A673 (cell line): ENCODE data around the gene SMAD6. TPM values are rescaled to one million over a fixed set of nuclear protein-coding genes. Genes with fewer than 3 reads are reported as not detected.
A peak's percentile ranks its signal among the peaks of the same experiment; 100 is the strongest.

ENCODE experiments used
- Bru-seq: library from RNA; stranded (reverse); fragments of 400-500 nt; gene quantifications from one replicate; lab custom pipeline; 2021; lab: Mats Ljungman, UMichigan
- BruChase-seq, 2 experiments: library from RNA; stranded (reverse); fragments of 400-500 nt; gene quantifications; one replicate each; lab custom pipeline; 2021; lab: Mats Ljungman, UMichigan
- BruUV-seq: library from RNA; stranded (reverse); fragments of 400-500 nt; replicated peaks from 2 replicates; lab custom pipeline; 2021; lab: Mats Ljungman, UMichigan
- CTCF ChIA-PET: fragments of 300-600 bp; sonication (Branson Sonifier 250); formaldehyde crosslinking; loops from one replicate; lab custom pipeline; 2022; ENCODE audit warnings: antibody characterized with exemption; lab: Charles Lee
- POLR2A ChIA-PET: fragments of 300-600 bp; sonication (Branson Sonifier 250); formaldehyde crosslinking; loops from one replicate; lab custom pipeline; 2022; ENCODE audit warnings: antibody characterized with exemption; ENCODE audit not compliant: low non-redundant PET; lab: Charles Lee
- DNase-seq: peaks from one replicate; pipeline ENCODE4 v3.0.0-alpha.2; 2015; ENCODE audit warnings: low spot score
- H3K27ac ChIP-seq: fragments of 200-600 bp; sonication (generic); 2 replicates; pipeline ENCODE4 v1.5.1; 2016; ENCODE audit warnings: mixed run types, low read depth, mild to moderate bottlenecking, mixed read lengths, antibody characterized with exemption, low read length; ENCODE audit not compliant: poor library complexity, severe bottlenecking
- H3K27me3 ChIP-seq: fragments of 200-600 bp; sonication (generic); replicated peaks from 2 replicates; pipeline ENCODE4 v1.6.1; 2017; ENCODE audit warnings: mixed run types, low read depth, mild to moderate bottlenecking, mixed read lengths, antibody characterized with exemption, low read length; ENCODE audit not compliant: insufficient read depth, poor library complexity
- H3K36me3 ChIP-seq: fragments of 200-600 bp; sonication (generic); 2 replicates; pipeline ENCODE4 v1.6.1; 2016; ENCODE audit warnings: mixed run types, mild to moderate bottlenecking, mixed read lengths, antibody characterized with exemption, low read length; ENCODE audit not compliant: insufficient read depth, poor library complexity, severe bottlenecking
- H3K4me1 ChIP-seq: fragments of 200-600 bp; sonication (generic); 2 replicates; pipeline ENCODE4 v1.6.1; 2017; ENCODE audit warnings: mixed run types, mild to moderate bottlenecking, mixed read lengths, antibody characterized with exemption, low read length; ENCODE audit not compliant: insufficient read depth, poor library complexity, severe bottlenecking
- H3K4me3 ChIP-seq: fragments of 200-600 bp; sonication (generic); 2 replicates; pipeline ENCODE4 v1.5.1; 2016; ENCODE audit warnings: low read depth, mixed run types, mild to moderate bottlenecking, mixed read lengths, low read length; ENCODE audit not compliant: poor library complexity, severe bottlenecking
- H3K9me3 ChIP-seq: fragments of 200-600 bp; sonication (generic); 2 replicates; pipeline ENCODE4 v1.6.1; 2016; ENCODE audit warnings: mixed run types, low read depth, mild to moderate bottlenecking, mixed read lengths, antibody characterized with exemption, low read length; ENCODE audit not compliant: poor library complexity, severe bottlenecking
- EZH2 ChIP-seq: fragments of 200-600 bp; sonication (generic); IDR thresholded peaks from 2 replicates; pipeline ENCODE4 v1.6.1; 2017; ENCODE audit warnings: borderline replicate concordance, low read depth, mild to moderate bottlenecking, mixed read lengths, antibody characterized with exemption, low read length; ENCODE audit not compliant: poor library complexity, severe bottlenecking
- intact Hi-C: fragments of 100-400 bp; cut with micrococcal nuclease; formaldehyde crosslinking; loops from one replicate; pipeline ENCODE4 v1.10.0; 2022; ENCODE audit not compliant: unreplicated experiment
- long read RNA-seq: library from polyadenylated mRNA; stranded (forward); transcript quantifications from one replicate; pipeline ENCODE4 v2.0.0, GENCODE V29; 2022
- total RNA-seq: library from RNA; stranded (reverse); gene quantifications from 2 replicates; pipeline ENCODE4 v1.2.3, GENCODE V29; 2021
- TF ChIP-seq, protein P1 (sequence below): fragments of 300-800, 200-600 bp; sonication (generic); conservative IDR thresholded peaks from 2 replicates; pipeline ENCODE4 v1.5.1; 2017; ENCODE audit warnings: low read depth, mild to moderate bottlenecking, antibody characterized with exemption, low read length, moderate library complexity, mixed read lengths

SMAD6 gene
- total RNA-seq = 50.1 and 63.9 TPM in 2 replicates
- percentile 91 among the genes with signal in this experiment for Bru-seq, nascent RNA
- percentile 89 among the genes with signal in this experiment for BruChase-seq, experiment 1, labeled RNA remaining after a 2-hour chase
- percentile 89 among the genes with signal in this experiment for BruChase-seq, experiment 2, labeled RNA remaining after a 6-hour chase
- long read RNA-seq, full-length matches to known transcripts = 5 of 20 reads
- long read RNA-seq, partial matches to known transcripts = 8 of 20 reads
- long read RNA-seq, other reads (novel, unspliced or antisense) = 7 of 20 reads

DNA sequence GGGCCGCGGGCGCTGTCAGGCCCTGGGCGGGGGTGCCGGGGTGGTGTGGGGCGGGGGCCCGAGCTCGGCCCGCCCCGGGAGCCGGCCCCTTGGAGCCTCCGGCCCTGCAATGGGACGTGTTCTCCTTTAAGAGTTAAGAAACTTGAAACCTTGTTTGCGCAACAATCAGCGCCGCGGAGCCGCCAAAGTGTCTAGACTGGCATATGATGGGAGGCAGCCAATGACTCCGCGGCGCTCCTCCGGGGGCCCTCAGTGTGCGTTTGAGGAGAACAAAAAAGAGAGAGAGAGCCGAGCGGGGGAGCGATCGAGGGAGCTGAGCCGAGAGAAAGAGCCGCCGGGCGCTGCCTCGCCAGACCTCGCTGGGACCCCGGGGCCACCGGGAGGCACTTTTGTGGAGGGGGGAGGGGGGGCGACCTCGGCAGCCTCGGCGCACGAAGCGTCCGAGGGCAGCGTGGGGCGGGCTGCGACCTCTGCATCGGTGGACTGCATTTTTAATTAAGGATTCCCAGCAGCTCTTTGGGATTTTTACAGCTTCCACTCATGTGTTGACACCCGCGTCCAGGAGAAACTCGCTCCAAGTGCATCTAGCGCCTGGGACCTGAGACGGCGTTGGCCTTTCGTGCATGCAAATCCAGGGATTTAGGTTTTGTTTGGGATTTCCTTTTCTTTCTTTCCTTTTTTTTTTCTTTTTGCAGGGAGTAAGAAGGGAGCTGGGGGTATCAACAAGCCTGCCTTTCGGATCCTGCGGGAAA is at the start of gene SMAD6:
TSS of gene SMAD6 (plus strand) at position 202 of the 752 bp plus-strand sequence. CDS start 1,023 bp downstream, outside the sequence.
- H3K9me3 ChIP-seq = no peaks in the 10 kb centered on the region
- DNase-seq = peak; percentile 100
- H3K36me3 ChIP-seq = no peaks in the 10 kb centered on the region
- no peaks in the 10 kb centered on the region for H3K27me3 ChIP-seq
- H3K4me3 ChIP-seq = peak within 1 kb of the TSS; percentile 63
- BruUV-seq = no TSS peak
- H3K27ac ChIP-seq = peak within 1 kb of the TSS; percentile 82
- intact Hi-C loops = loop anchor here (2.0 to 5.0 kb wide), 4 partner anchors 65 to 149 kb away; no protein-coding TSS in a partner anchor
- CTCF ChIA-PET = interaction anchor here (0.5 to 1.7 kb wide), 5 partner anchors 12 to 1714 kb away, joined by 3 to 9 read pairs (median 4); no protein-coding TSS in a partner anchor
- POLR2A ChIA-PET = interaction anchor here (0.7 kb wide), 1 partner anchor 80 kb away, joined by 3 read pairs; no protein-coding TSS in a partner anchor
- peaks cover 39% of the 10 kb centered on the region for H3K4me1 ChIP-seq
- TF ChIP-seq EZH2 = no peak
- TF ChIP-seq, protein P1, sequence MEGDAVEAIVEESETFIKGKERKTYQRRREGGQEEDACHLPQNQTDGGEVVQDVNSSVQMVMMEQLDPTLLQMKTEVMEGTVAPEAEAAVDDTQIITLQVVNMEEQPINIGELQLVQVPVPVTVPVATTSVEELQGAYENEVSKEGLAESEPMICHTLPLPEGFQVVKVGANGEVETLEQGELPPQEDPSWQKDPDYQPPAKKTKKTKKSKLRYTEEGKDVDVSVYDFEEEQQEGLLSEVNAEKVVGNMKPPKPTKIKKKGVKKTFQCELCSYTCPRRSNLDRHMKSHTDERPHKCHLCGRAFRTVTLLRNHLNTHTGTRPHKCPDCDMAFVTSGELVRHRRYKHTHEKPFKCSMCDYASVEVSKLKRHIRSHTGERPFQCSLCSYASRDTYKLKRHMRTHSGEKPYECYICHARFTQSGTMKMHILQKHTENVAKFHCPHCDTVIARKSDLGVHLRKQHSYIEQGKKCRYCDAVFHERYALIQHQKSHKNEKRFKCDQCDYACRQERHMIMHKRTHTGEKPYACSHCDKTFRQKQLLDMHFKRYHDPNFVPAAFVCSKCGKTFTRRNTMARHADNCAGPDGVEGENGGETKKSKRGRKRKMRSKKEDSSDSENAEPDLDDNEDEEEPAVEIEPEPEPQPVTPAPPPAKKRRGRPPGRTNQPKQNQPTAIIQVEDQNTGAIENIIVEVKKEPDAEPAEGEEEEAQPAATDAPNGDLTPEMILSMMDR = no peak

DNA sequence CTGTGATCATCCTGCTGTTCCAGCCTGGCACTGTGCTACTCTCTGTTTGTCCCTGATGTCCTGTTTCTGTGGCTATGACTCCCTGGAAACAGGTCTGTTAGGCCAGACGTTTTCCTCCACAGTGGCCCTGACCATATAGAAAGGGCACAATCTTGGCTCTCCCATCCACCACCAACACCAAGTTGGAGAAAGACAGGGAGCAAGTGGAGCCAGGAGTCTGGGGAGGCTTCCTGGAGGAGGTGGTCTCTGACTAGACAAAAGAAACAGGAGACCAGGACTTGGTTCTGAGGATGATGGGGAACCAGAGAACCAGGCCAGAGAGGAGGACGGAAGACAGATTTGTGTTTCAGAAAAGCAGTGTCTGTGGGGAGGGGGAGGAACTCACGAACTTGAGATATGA is 49.2 kb upstream of the SMAD6 start:
- Histone ChIP-seq H3K27ac (no peak overlapping the region), H3K27me3 (no peaks in the 10 kb centered on the region), H3K4me1 (peaks cover 20% of the 10 kb centered on the region), H3K9me3 (no peaks in the 10 kb centered on the region), H3K4me3 (no peak overlapping the region), H3K36me3 (no peaks in the 10 kb centered on the region)
- BruUV-seq = no TSS peak
- TF ChIP-seq EZH2 = no peak
- TF ChIP-seq, protein P1 = no peak
- intact Hi-C loops = no loop called here
- ChIA-PET CTCF (no interaction called here), POLR2A (no interaction called here)
- no peak for DNase-seq

DNA sequence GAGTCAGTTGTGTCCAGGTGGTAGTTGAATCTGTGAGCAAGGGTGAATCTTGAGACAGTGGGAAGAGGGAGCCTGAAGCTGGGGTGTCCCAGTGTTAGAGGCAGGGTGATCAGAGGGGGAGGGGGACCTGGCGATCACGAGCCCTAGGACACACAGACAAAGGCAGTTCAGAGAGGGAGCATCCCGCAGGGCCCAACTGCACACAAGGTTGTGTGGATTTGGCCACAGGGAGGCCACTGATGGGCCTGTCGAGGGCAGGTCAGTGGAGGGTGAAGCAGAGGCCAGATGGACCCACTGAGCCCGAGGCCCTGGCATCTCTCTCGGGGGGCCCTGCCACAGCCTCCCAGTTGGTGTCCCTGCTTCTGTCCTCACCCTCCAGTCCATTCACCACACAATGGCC is 48.6 kb upstream of the SMAD6 start:
- TF ChIP-seq EZH2 = no peak
- TF ChIP-seq, protein P1 = no peak
- no TSS peak for BruUV-seq
- intact Hi-C loops = no loop called here
- no peaks in the 10 kb centered on the region for H3K9me3 ChIP-seq
- POLR2A ChIA-PET = no interaction called here
- peaks cover 26% of the 10 kb centered on the region for H3K4me1 ChIP-seq
- no peak overlapping the region for H3K27ac ChIP-seq
- DNase-seq = no peak
- CTCF ChIA-PET = no interaction called here
- no peaks in the 10 kb centered on the region for H3K36me3 ChIP-seq
- no peaks in the 10 kb centered on the region for H3K27me3 ChIP-seq
- no peak overlapping the region for H3K4me3 ChIP-seq
